ENCODE measurements around the gene INO80D.
"Not testable (repeated sequence)": the region's sequence is repeated elsewhere in the genome, so short reads cannot be mapped to it uniquely, and the experiment has no call there.

Gene INO80D

GRCh38 chr2:206084439-206084869 is 1.5 kb downstream of the INO80D start:
- no peak for DNase-seq (ENCODE audit: low read depth)
- H3K4me3 ChIP-seq (ENCODE audit: low read length): peak overlapping the region; percentile 92
- TF ChIP-seq CTCF (conservative IDR thresholded peaks at IDR 0.05; ENCODE audit: low read depth, low read length): peak; percentile 12

- H3K4me3 ChIP-seq (ENCODE audit: low read length): peak overlapping the region; percentile 92
- DNase-seq (ENCODE audit: low read depth): no peak
- TF ChIP-seq CTCF (conservative IDR thresholded peaks at IDR 0.05; ENCODE audit: low read depth, low read length): no peak
These were observed 2.2 kb downstream of the INO80D start for GRCh38 chr2:206083602-206084438.

- no peak for TF ChIP-seq CTCF (conservative IDR thresholded peaks at IDR 0.05; ENCODE audit: low read depth, low read length)
- H3K4me3 ChIP-seq (ENCODE audit: low read length): no peak overlapping the region
- no peak for DNase-seq (ENCODE audit: low read depth)
These were observed 3.6 kb downstream of the INO80D start for GRCh38 chr2:206082298-206082843.

GRCh38 chr2:206080927-206081326 is 5.0 kb downstream of the INO80D start:
- no peak overlapping the region for H3K4me3 ChIP-seq (ENCODE audit: low read length)
- no peak for DNase-seq (ENCODE audit: low read depth)
- no peak for TF ChIP-seq CTCF (conservative IDR thresholded peaks at IDR 0.05; ENCODE audit: low read depth, low read length)

- no peak for TF ChIP-seq CTCF (conservative IDR thresholded peaks at IDR 0.05; ENCODE audit: low read depth, low read length)
- no peak for DNase-seq (ENCODE audit: low read depth)
- H3K4me3 ChIP-seq (ENCODE audit: low read length): no peak overlapping the region
These were observed 6.1 kb downstream of the INO80D start for GRCh38 chr2:206079699-206080465.

- not testable (repeated sequence) for DNase-seq (ENCODE audit: low read depth); H3K4me3 ChIP-seq (ENCODE audit: low read length)
These were observed 8.1 kb downstream of the INO80D start for GRCh38 chr2:206077879-206078278.

GRCh38 chr2:206075113-206075512 is 10.9 kb downstream of the INO80D start:
- peak; percentile 5 for TF ChIP-seq CTCF (conservative IDR thresholded peaks at IDR 0.05; ENCODE audit: low read depth, low read length)
- no peak overlapping the region for H3K4me3 ChIP-seq (ENCODE audit: low read length)
- DNase-seq (ENCODE audit: low read depth): no peak
